Osteocyte (in vitro differentiated cells): ENCODE measurements around the gene TMEM106C. TPM values are rescaled to one million over a fixed set of nuclear protein-coding genes. Genes with fewer than 3 reads are reported as not detected.

ENCODE experiments used
- DNase-seq: peaks from one replicate; pipeline ENCODE4 v3.0.0; 2021; ENCODE audit warnings: mixed read lengths; ENCODE audit not compliant: unreplicated experiment; ENCODE audit errors: extremely low spot score
- H3K27ac Mint-ChIP-seq: one replicate; pipeline ENCODE4 v1.8.0; 2021; ENCODE audit warnings: mild to moderate bottlenecking, mixed read lengths; ENCODE audit not compliant: unreplicated experiment
- H3K27me3 Mint-ChIP-seq: one replicate; pipeline ENCODE4 v1.8.0; 2021; ENCODE audit warnings: mixed read lengths; ENCODE audit not compliant: unreplicated experiment
- H3K36me3 Mint-ChIP-seq: one replicate; pipeline ENCODE4 v1.8.0; 2021; ENCODE audit warnings: mixed read lengths; ENCODE audit not compliant: unreplicated experiment
- H3K4me1 Mint-ChIP-seq: one replicate; pipeline ENCODE4 v1.8.0; 2021; ENCODE audit warnings: mixed read lengths; ENCODE audit not compliant: unreplicated experiment
- H3K4me3 Mint-ChIP-seq: one replicate; pipeline ENCODE4 v1.8.0; 2021; ENCODE audit warnings: mild to moderate bottlenecking, moderate library complexity, mixed read lengths; ENCODE audit not compliant: unreplicated experiment
- H3K9me3 Mint-ChIP-seq: one replicate; pipeline ENCODE4 v1.8.0; 2021; ENCODE audit warnings: mixed read lengths; ENCODE audit not compliant: unreplicated experiment
- CTCF ChIP-seq: fragments of 200-600 bp; sonication (generic); IDR thresholded peaks from 2 replicates; pipeline ENCODE4 v1.5.0; 2021; ENCODE audit warnings: antibody characterized with exemption, mild to moderate bottlenecking, moderate library complexity
- total RNA-seq: library from RNA; stranded (reverse); gene quantifications from 2 replicates; pipeline ENCODE4 v1.2.1, GENCODE V29; 2021

The TMEM106C gene
- total RNA-seq, 1 donor from 2014 or later = 53.2 TPM

GRCh38 chr12:48009471-48009870 is 46.1 kb downstream of the TMEM106C start:
- no peaks in the 10 kb centered on the region for H3K9me3 Mint-ChIP-seq
- peaks cover 86% of the 10 kb centered on the region for H3K27me3 Mint-ChIP-seq
- no peak for DNase-seq
- H3K4me3 Mint-ChIP-seq = no peak overlapping the region
- H3K36me3 Mint-ChIP-seq = peaks cover 1% of the 10 kb centered on the region
- no peak for TF ChIP-seq CTCF
- H3K27ac Mint-ChIP-seq = no peak overlapping the region
- H3K4me1 Mint-ChIP-seq = peaks cover 4% of the 10 kb centered on the region

DNA sequence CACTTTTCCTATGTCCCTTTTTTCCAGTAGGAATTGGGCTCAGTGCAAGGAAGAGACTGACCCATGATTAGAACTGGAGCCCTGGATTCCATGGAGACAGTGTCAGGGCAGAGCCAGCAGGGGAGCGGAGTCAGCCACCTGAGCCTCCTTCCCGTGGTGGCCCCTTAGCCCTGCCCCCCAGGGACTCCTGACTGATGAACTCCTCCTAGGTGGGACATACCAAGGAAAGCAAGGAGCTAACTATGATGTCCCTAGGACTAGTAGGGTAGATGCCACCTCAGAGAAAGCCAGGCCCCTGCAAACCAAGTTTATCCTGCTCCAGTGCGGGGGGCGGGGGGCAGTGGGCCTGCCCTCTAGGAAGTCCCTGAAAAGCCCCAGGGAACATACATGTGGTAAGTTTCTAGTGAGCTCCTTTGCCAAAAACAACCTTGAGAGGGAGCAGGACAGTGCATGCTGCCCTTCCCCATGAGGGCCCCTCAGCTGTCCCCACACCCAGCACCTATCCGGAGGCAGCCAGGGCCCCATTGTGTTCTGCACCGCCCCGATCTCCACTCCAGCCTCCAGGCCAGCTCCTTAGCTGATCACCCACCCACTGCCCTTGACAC is 47.1 kb downstream of the TMEM106C start:
- Mint-ChIP-seq H3K4me3 (no peak overlapping the region), H3K27me3 (peaks cover 84% of the 10 kb centered on the region), H3K4me1 (peaks cover 3% of the 10 kb centered on the region), H3K36me3 (peaks cover 1% of the 10 kb centered on the region), H3K27ac (no peak overlapping the region), H3K9me3 (no peaks in the 10 kb centered on the region)
- no peak for TF ChIP-seq CTCF
- no peak for DNase-seq

DNA sequence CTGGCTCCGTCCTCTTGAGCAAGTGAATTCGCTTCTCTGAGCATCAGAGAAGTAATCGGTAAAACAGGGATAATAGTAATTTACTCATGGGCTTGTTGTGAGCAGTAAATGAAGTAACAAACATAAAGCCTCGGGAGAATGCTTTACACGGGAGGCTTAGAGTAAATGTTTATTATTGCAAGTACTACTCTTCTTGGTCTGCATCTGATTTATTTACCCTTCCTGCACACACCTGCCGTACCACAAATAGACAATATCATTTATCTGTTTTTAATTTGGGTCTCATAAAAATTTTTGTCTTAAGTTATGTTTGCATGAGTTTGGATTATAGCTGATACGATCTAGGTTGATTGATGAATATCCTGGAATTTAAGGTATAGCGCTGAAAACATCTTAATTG is 48.7 kb downstream of the TMEM106C start:
- no peak overlapping the region for H3K27ac Mint-ChIP-seq
- H3K4me1 Mint-ChIP-seq = no peaks in the 10 kb centered on the region
- peaks cover 1% of the 10 kb centered on the region for H3K36me3 Mint-ChIP-seq
- DNase-seq = no peak
- H3K9me3 Mint-ChIP-seq = no peaks in the 10 kb centered on the region
- H3K4me3 Mint-ChIP-seq = no peak overlapping the region
- no peak for TF ChIP-seq CTCF
- peaks cover 79% of the 10 kb centered on the region for H3K27me3 Mint-ChIP-seq

- TF ChIP-seq CTCF = no peak
- Mint-ChIP-seq H3K4me1 (no peaks in the 10 kb centered on the region), H3K9me3 (no peaks in the 10 kb centered on the region)
Observed at GRCh38 chr12:48013287-48013686, 49.9 kb downstream of the TMEM106C start.

DNA sequence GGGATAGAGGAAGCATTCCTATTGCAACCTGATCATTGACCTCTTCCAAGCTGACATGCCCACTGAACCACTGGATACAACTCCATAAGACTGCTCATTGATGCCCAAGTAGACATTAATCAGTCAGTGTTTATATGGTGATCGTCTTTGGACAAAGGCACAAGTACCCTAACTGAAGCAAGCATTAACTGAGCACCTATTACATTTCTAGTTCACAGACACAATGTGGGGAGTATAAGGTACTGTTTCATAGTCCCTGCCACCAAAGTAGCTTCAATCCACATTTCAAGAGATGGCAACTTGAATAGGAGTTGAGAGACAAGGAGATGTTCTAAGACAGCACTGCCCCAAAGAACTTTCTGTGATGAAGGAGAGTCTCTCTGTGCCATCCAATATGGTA is 51.7 kb downstream of the TMEM106C start:
- Mint-ChIP-seq H3K9me3 (no peaks in the 10 kb centered on the region), H3K36me3 (no peaks in the 10 kb centered on the region), H3K4me1 (no peaks in the 10 kb centered on the region), H3K27me3 (peaks cover 74% of the 10 kb centered on the region), H3K27ac (no peak overlapping the region), H3K4me3 (no peak overlapping the region)
- no peak for TF ChIP-seq CTCF
- DNase-seq = no peak

More at GRCh38 chr12:48013287-48013686, 49.9 kb downstream of the TMEM106C start:
- DNase-seq = no peak
- Mint-ChIP-seq H3K27ac (no peak overlapping the region), H3K36me3 (peaks cover 1% of the 10 kb centered on the region), H3K27me3 (peaks cover 77% of the 10 kb centered on the region), H3K4me3 (no peak overlapping the region)
